Measurements from ENCODE around the gene TESMIN.

GRCh38 chr11:68767672-68768071, 16.4 kb upstream of the TESMIN start:
- TF ChIP-seq CTCF (IDR thresholded peaks at IDR 0.05; ENCODE audit: low read depth, low read length) (no peak), POLR2A (IDR thresholded peaks at IDR 0.05; ENCODE audit: extremely low read depth, insufficient read length) (no peak), MAX (IDR thresholded peaks at IDR 0.05; ENCODE audit: low read depth, low read length) (no peak)
